OCI-LY1 (cell line): ENCODE data around the gene SHROOM3.

Experiments used
- H2AFZ ChIP-seq: fragments of 200-600 bp; sonication (generic), shearing (Covaris generic); 2 replicates; pipeline ENCODE4 v1.6.0; 2014; ENCODE audit warnings: antibody characterized with exemption, mild to moderate bottlenecking, low read length
- H3F3A ChIP-seq: fragments of 200-600 bp; sonication (generic), shearing (Covaris generic); 2 replicates; pipeline ENCODE4 v1.6.0; 2014; ENCODE audit warnings: mild to moderate bottlenecking, antibody characterized with exemption, low read length, moderate library complexity; ENCODE audit not compliant: insufficient read depth
- H3K27ac ChIP-seq: fragments of 200-600 bp; sonication (generic); 2 replicates; pipeline ENCODE4 v1.5.1; 2014; ENCODE audit warnings: low read length, mixed run types, mild to moderate bottlenecking, low read depth; ENCODE audit not compliant: poor library complexity, severe bottlenecking
- H3K27me3 ChIP-seq: fragments of 200-600 bp; sonication (generic); 2 replicates; pipeline ENCODE4 v1.6.0; 2014; ENCODE audit warnings: antibody characterized with exemption, mild to moderate bottlenecking, low read length, moderate library complexity; ENCODE audit not compliant: insufficient read depth
- H3K36me3 ChIP-seq: fragments of 200-600 bp; sonication (generic); 2 replicates; pipeline ENCODE4 v1.6.1; 2014; ENCODE audit warnings: mild to moderate bottlenecking, antibody characterized with exemption, low read length, moderate library complexity, mixed read lengths; ENCODE audit not compliant: insufficient read depth
- H3K4me1 ChIP-seq: fragments of 200-600 bp; sonication (generic); 2 replicates; pipeline ENCODE4 v1.5.1; 2014; ENCODE audit warnings: mild to moderate bottlenecking, low read length, moderate library complexity; ENCODE audit not compliant: insufficient read depth, severe bottlenecking
- H3K4me2 ChIP-seq: fragments of 200-600 bp; sonication (generic), shearing (Covaris generic); 2 replicates; pipeline ENCODE4 v1.6.1; 2014; ENCODE audit warnings: low read length
- H3K4me3 ChIP-seq: fragments of 200-600 bp; sonication (generic); 2 replicates; pipeline ENCODE4 v1.5.1; 2014; ENCODE audit warnings: low read length, low read depth, mild to moderate bottlenecking, mixed read lengths; ENCODE audit not compliant: poor library complexity, severe bottlenecking
- H3K79me2 ChIP-seq: fragments of 200-600 bp; shearing (Covaris generic); 2 replicates; pipeline ENCODE4 v1.6.1; 2016; ENCODE audit warnings: mixed run types, low read length, mixed read lengths; ENCODE audit not compliant: insufficient read depth
- H3K9ac ChIP-seq: fragments of 200-600 bp; sonication (generic), shearing (Covaris generic); 2 replicates; pipeline ENCODE4 v1.6.1; 2014; ENCODE audit warnings: mild to moderate bottlenecking, low read length, mixed read lengths
- H3K9me2 ChIP-seq: fragments of 200-600 bp; sonication (generic), shearing (Covaris generic); 2 replicates; pipeline ENCODE4 v1.6.1; 2014; ENCODE audit warnings: low read depth, mild to moderate bottlenecking, low read length, mixed read lengths
- H3K9me3 ChIP-seq: fragments of 200-600 bp; shearing (Covaris generic); 2 replicates; pipeline ENCODE4 v1.6.1; 2014; ENCODE audit warnings: low read length, mixed read lengths
- H4K20me1 ChIP-seq: fragments of 200-600 bp; sonication (generic), shearing (Covaris generic); 2 replicates; pipeline ENCODE4 v1.6.0; 2016; ENCODE audit warnings: mild to moderate bottlenecking, low read length; ENCODE audit not compliant: insufficient read depth
- EZH2 ChIP-seq: fragments of 200-600 bp; sonication (generic), shearing (Covaris generic); IDR thresholded peaks from 2 replicates; pipeline ENCODE4 v1.8.0; 2017; ENCODE audit warnings: borderline replicate concordance, mixed run types, mild to moderate bottlenecking, antibody characterized with exemption, low read length, moderate library complexity, mixed read lengths
- TF ChIP-seq, protein P1 (sequence below): fragments of 200-600 bp; sonication (generic), shearing (Covaris generic); IDR thresholded peaks from 2 replicates; pipeline ENCODE4 v1.5.1; 2017; ENCODE audit warnings: mild to moderate bottlenecking, antibody characterized with exemption, low read length, moderate library complexity, mixed read lengths

SHROOM3 gene

DNA sequence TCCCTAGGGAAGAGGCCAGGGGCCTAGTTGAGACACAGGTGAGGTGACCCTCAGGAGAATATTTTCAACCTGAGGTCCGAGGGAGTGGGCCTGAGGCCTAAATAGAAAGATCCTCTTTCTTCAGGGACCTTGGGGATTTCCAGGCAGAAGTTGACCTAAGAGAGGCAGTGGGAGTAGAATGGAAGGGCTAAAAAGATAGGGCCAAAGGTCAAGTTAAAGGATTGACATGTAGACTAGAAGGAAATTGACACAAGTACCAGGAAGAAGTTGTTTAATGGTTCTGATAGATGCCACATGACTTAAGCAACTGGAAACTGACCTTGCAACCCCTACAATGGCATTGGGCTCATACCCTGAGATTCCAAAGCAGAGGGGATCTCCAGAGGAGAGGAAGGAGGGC lies 76.9 kb downstream of the SHROOM3 start:
- Histone ChIP-seq H3K9me3 (no peaks in the 10 kb centered on the region), H3K27ac (no peak overlapping the region), H3K4me2 (no peak overlapping the region), H3K4me3 (no peak overlapping the region), H3K79me2 (no peaks in the 10 kb centered on the region), H3F3A (no peaks in the 10 kb centered on the region), H3K4me1 (no peaks in the 10 kb centered on the region), H3K9me2 (no peaks in the 10 kb centered on the region), H2AFZ (no peak overlapping the region), H3K9ac (no peak overlapping the region), H3K36me3 (no peaks in the 10 kb centered on the region), H4K20me1 (no peaks in the 10 kb centered on the region), H3K27me3 (no peaks in the 10 kb centered on the region)
- TF ChIP-seq, protein P1, sequence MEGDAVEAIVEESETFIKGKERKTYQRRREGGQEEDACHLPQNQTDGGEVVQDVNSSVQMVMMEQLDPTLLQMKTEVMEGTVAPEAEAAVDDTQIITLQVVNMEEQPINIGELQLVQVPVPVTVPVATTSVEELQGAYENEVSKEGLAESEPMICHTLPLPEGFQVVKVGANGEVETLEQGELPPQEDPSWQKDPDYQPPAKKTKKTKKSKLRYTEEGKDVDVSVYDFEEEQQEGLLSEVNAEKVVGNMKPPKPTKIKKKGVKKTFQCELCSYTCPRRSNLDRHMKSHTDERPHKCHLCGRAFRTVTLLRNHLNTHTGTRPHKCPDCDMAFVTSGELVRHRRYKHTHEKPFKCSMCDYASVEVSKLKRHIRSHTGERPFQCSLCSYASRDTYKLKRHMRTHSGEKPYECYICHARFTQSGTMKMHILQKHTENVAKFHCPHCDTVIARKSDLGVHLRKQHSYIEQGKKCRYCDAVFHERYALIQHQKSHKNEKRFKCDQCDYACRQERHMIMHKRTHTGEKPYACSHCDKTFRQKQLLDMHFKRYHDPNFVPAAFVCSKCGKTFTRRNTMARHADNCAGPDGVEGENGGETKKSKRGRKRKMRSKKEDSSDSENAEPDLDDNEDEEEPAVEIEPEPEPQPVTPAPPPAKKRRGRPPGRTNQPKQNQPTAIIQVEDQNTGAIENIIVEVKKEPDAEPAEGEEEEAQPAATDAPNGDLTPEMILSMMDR = no peak
- no peak for TF ChIP-seq EZH2

DNA sequence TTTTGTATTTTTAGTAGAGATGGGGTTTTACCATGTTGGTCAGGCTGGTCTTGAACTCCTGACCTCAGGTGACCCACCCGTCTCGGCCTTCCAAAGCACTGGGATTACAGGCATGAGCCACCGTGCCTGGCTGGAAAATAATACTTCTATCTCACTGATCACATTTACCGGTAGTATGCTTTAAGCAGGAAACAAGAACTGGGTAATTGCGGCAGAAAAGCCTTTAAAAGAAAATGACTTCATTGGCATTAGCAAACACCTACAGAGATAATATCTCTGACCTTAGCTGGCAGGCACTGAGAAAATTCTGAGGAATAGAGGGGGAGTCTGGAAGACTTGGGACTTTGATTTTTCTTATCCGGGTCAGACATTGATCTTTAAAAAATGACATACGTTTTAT lies 78.5 kb downstream of the SHROOM3 start:
- H3K27me3 ChIP-seq = no peaks in the 10 kb centered on the region
- H3K9ac ChIP-seq = no peak overlapping the region
- TF ChIP-seq EZH2 = no peak
- TF ChIP-seq, protein P1 = no peak
- no peaks in the 10 kb centered on the region for H3K9me2 ChIP-seq
- H3F3A ChIP-seq = no peaks in the 10 kb centered on the region
- no peaks in the 10 kb centered on the region for H3K9me3 ChIP-seq
- H4K20me1 ChIP-seq = no peaks in the 10 kb centered on the region
- no peak overlapping the region for H3K4me3 ChIP-seq
- no peak overlapping the region for H2AFZ ChIP-seq
- H3K36me3 ChIP-seq = no peaks in the 10 kb centered on the region
- H3K4me2 ChIP-seq = no peak overlapping the region
- no peaks in the 10 kb centered on the region for H3K4me1 ChIP-seq
- no peak overlapping the region for H3K27ac ChIP-seq
- H3K79me2 ChIP-seq = no peaks in the 10 kb centered on the region

DNA sequence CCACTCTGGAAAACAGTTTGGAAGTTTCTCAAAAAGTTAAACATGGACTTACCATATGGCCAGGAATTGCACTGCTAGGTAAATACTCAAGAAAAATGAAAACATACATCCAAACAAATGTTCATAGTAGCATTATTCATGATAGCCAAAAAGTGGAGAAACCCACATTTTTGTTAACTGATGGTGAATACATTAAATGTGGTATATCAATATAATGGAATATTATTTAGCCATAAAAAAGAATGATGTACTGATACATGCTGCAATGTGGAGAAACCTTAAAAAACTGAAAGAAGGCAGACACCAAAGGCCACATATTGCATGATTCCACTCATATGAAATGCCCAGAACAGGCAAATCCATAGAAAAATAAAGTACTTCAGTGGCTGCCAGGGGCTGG lies 79.1 kb downstream of the SHROOM3 start:
- TF ChIP-seq EZH2 = no peak
- TF ChIP-seq, protein P1 = no peak
- no peaks in the 10 kb centered on the region for H3K79me2 ChIP-seq
- no peaks in the 10 kb centered on the region for H3K9me2 ChIP-seq
- no peaks in the 10 kb centered on the region for H3K9me3 ChIP-seq
- no peak overlapping the region for H3K9ac ChIP-seq
- H3K27ac ChIP-seq = no peak overlapping the region
- no peak overlapping the region for H2AFZ ChIP-seq
- no peaks in the 10 kb centered on the region for H3K4me1 ChIP-seq
- H3K4me3 ChIP-seq = no peak overlapping the region
- H3F3A ChIP-seq = no peaks in the 10 kb centered on the region
- H3K4me2 ChIP-seq = no peak overlapping the region
- H3K27me3 ChIP-seq = no peaks in the 10 kb centered on the region
- no peaks in the 10 kb centered on the region for H4K20me1 ChIP-seq
- no peaks in the 10 kb centered on the region for H3K36me3 ChIP-seq
